ENCODE results near the gene WSCD2. TPM values are rescaled to one million over a fixed set of nuclear protein-coding genes. Genes with fewer than 3 reads are reported as not detected.

Gene WSCD2
- total RNA-seq, 1 donor from 2014 or later = 0.04 TPM

DNA sequence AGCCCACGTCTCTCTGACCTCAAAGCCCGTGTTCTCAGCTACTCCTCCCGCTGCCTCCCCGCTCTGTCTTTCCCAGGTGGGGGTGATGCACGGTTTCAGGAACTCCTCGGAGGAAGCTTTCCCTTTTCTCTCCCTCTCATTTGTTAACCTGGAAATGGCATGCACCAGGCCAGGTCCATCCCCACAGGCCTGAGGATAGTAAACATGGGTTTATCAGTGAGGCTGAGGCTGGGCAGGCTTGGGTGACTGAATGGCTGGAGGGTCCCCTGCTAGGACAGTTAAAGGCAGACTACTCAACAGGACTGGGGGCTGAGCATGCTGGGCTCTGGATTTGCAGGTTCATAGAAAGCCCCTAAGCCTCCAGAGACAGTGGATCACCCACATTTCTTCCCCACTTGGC is 7.6 kb downstream of the WSCD2 start:
- H3K4me3 ChIP-seq (ENCODE audit: low read depth, low read length) = no peak overlapping the region
- peaks cover 2% of the 10 kb centered on the region for H3K27me3 ChIP-seq (ENCODE audit: control insufficient read depth, insufficient read depth, low read length)
- no peak for DNase-seq (ENCODE audit: low read depth)
- TF ChIP-seq, protein P1, sequence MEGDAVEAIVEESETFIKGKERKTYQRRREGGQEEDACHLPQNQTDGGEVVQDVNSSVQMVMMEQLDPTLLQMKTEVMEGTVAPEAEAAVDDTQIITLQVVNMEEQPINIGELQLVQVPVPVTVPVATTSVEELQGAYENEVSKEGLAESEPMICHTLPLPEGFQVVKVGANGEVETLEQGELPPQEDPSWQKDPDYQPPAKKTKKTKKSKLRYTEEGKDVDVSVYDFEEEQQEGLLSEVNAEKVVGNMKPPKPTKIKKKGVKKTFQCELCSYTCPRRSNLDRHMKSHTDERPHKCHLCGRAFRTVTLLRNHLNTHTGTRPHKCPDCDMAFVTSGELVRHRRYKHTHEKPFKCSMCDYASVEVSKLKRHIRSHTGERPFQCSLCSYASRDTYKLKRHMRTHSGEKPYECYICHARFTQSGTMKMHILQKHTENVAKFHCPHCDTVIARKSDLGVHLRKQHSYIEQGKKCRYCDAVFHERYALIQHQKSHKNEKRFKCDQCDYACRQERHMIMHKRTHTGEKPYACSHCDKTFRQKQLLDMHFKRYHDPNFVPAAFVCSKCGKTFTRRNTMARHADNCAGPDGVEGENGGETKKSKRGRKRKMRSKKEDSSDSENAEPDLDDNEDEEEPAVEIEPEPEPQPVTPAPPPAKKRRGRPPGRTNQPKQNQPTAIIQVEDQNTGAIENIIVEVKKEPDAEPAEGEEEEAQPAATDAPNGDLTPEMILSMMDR (IDR thresholded peaks at IDR 0.05; ENCODE audit: insufficient read depth, low read length, poor library complexity, severe bottlenecking) = no peak
- H3K36me3 ChIP-seq (ENCODE audit: control insufficient read depth, insufficient read depth, low read length) = no peaks in the 10 kb centered on the region

DNA sequence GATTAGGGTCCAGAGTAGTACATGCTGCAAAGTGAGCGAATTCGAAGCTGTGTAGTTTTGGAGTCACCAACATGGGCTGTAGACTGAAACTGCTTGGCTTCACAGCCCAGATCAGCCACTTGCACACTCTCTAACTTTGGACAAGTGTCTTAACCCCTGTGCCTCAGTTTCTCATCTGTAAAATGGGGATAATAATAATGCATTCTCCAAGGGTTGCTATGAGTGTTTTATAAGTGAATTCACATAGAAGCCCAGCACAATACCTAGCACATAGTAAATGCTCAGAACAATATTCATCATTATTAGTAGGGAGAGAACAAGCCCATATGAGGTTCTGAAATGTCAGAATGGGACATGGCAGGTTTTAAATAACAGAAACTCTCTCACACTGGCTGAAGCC is 10.4 kb downstream of the WSCD2 start:
- Histone ChIP-seq H3K36me3 (ENCODE audit: control insufficient read depth, insufficient read depth, low read length) (no peaks in the 10 kb centered on the region), H3K27me3 (ENCODE audit: control insufficient read depth, insufficient read depth, low read length) (no peaks in the 10 kb centered on the region), H3K4me3 (ENCODE audit: low read depth, low read length) (no peak overlapping the region)
- DNase-seq (ENCODE audit: low read depth) = no peak
- TF ChIP-seq, protein P1 (IDR thresholded peaks at IDR 0.05; ENCODE audit: insufficient read depth, low read length, poor library complexity, severe bottlenecking) = no peak

DNA sequence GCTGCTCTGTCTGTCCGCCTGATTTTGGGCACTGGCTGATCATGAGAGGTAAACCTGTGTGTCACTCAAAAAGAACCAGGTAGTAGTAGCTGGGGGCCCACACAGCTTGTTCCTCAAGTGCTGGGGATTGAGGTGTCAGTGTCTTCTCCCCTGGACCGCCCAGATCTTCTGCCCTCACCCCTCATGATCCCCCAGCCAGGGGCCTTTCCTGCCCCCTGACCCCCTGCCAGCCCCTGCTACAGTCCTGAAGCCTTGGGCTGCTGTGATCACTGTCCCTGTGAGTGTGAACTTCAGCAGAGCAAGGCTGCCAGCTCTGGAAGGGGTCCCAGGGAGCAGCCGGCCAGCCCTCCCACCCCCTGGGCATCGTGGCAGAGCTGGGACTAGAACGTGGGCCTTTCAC is 11.4 kb downstream of the WSCD2 start:
- DNase-seq (ENCODE audit: low read depth) = no peak
- no peaks in the 10 kb centered on the region for H3K36me3 ChIP-seq (ENCODE audit: control insufficient read depth, insufficient read depth, low read length)
- H3K4me3 ChIP-seq (ENCODE audit: low read depth, low read length) = no peak overlapping the region
- H3K27me3 ChIP-seq (ENCODE audit: control insufficient read depth, insufficient read depth, low read length) = no peaks in the 10 kb centered on the region
- TF ChIP-seq, protein P1 (IDR thresholded peaks at IDR 0.05; ENCODE audit: insufficient read depth, low read length, poor library complexity, severe bottlenecking) = no peak

DNA sequence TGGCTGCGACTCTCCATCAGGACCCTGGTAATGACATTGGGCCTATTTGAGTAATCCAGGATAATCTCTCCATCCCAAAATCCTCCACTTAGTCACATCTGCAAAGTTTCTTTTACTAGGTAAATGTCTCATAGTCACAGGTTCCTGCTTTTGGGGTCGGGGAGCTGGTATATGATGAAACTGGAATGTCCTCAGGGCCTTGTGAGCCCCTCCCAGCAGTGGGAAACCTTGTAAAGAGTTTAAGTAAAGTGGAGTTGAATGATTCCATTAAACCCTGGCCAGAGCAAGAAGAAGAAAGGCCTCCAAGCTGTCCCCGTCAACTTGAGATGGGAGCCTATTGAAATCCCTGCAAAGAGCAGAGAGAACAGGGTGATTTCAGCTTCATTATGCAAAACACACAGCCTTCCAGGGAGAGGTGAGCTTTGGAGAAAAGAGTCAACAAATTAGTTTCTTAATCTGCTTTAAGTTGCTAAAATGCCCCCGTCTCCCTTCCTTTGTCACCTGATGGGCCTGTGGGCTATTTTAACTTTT is 12.6 kb downstream of the WSCD2 start:
- DNase-seq (ENCODE audit: low read depth) = no peak
- Histone ChIP-seq H3K4me3 (ENCODE audit: low read depth, low read length) (no peak overlapping the region), H3K27me3 (ENCODE audit: control insufficient read depth, insufficient read depth, low read length) (no peaks in the 10 kb centered on the region), H3K36me3 (ENCODE audit: control insufficient read depth, insufficient read depth, low read length) (no peaks in the 10 kb centered on the region)
- TF ChIP-seq, protein P1 (IDR thresholded peaks at IDR 0.05; ENCODE audit: insufficient read depth, low read length, poor library complexity, severe bottlenecking) = no peak

DNA sequence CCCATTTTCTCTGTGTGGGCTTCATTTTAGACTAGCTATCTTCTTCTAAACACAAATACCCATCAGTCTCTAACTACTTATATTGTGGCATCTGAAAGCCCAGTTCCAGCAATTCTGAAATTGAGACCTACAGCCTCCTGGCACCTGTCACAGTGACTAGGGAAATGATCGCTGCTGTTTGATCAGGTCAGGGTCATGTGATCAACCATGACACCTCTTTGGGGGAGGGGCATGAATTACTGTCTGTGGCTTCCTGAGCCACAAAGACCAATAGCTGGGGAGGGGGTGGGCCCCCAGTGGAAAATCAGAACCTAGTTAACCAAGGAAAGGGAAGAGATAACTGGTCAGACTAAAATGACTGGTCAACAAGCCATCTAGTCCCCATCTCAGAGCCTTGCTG is 14.1 kb downstream of the WSCD2 start:
- H3K4me3 ChIP-seq (ENCODE audit: low read depth, low read length) = no peak overlapping the region
- TF ChIP-seq, protein P1 (IDR thresholded peaks at IDR 0.05; ENCODE audit: insufficient read depth, low read length, poor library complexity, severe bottlenecking) = no peak
- H3K27me3 ChIP-seq (ENCODE audit: control insufficient read depth, insufficient read depth, low read length) = no peaks in the 10 kb centered on the region
- H3K36me3 ChIP-seq (ENCODE audit: control insufficient read depth, insufficient read depth, low read length) = no peaks in the 10 kb centered on the region
- no peak for DNase-seq (ENCODE audit: low read depth)

DNA sequence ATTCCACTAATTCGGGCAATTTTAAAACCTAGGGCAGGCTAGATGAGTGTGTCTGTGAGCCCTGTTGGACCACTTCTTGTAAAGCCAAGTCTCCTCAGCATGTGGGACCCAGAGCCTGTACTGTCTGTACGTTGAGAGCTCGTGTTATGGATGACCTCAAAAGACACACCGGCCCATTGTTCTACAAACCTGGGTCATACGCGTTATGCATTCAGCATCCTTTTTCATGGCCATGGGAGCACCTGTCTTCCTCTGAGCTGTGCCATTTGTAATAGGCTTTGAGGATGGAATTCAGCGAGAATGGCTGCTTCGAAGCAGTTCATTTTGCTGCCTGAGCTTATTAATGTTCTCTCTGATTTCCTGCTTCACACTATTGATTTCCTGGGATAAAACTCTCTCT is 15.0 kb downstream of the WSCD2 start:
- Histone ChIP-seq H3K36me3 (ENCODE audit: control insufficient read depth, insufficient read depth, low read length) (no peaks in the 10 kb centered on the region), H3K27me3 (ENCODE audit: control insufficient read depth, insufficient read depth, low read length) (no peaks in the 10 kb centered on the region), H3K4me3 (ENCODE audit: low read depth, low read length) (no peak overlapping the region)
- TF ChIP-seq, protein P1 (IDR thresholded peaks at IDR 0.05; ENCODE audit: insufficient read depth, low read length, poor library complexity, severe bottlenecking) = no peak
- no peak for DNase-seq (ENCODE audit: low read depth)
